WTC11 (cell line): Measurements from ENCODE around the gene LINS1. TPM values are rescaled to one million over a fixed set of nuclear protein-coding genes. Genes with fewer than 3 reads are reported as not detected.

Experiments
- ATAC-seq: fragments of 200-7000 bp; cut with Tn5 transposase; 2 replicates; pipeline ENCODE4 v1.10.0; 2021; ENCODE audit warnings: mild to moderate bottlenecking, moderate library complexity
- CTCF ChIA-PET: fragments of 300-600 bp; sonication (Branson Sonifier 250); formaldehyde crosslinking; loops from one replicate; lab custom pipeline; 2021; ENCODE audit warnings: antibody characterized with exemption; lab: Charles Lee
- POLR2A ChIA-PET: fragments of 350-600 bp; sonication (Branson Sonifier 250); formaldehyde crosslinking; loops from one replicate; lab custom pipeline; 2021; ENCODE audit warnings: antibody characterized with exemption; lab: Charles Lee
- DNase-seq: peaks from one replicate; pipeline ENCODE4 v3.0.0; 2021; ENCODE audit warnings: low spot score
- H3K27ac Mint-ChIP-seq: 2 replicates; pipeline ENCODE4 v1.8.0; 2021; ENCODE audit warnings: mixed read lengths
- H3K27me3 Mint-ChIP-seq: 2 replicates; pipeline ENCODE4 v1.8.0; 2021; ENCODE audit warnings: low read depth, mild to moderate bottlenecking, moderate library complexity, mixed read lengths
- H3K36me3 Mint-ChIP-seq: 2 replicates; pipeline ENCODE4 v1.8.0; 2021; ENCODE audit warnings: mixed read lengths
- H3K4me1 Mint-ChIP-seq: 2 replicates; pipeline ENCODE4 v1.8.0; 2022; ENCODE audit warnings: mixed read lengths
- H3K4me3 Mint-ChIP-seq: 2 replicates; pipeline ENCODE4 v1.8.0; 2021; ENCODE audit warnings: mild to moderate bottlenecking, moderate library complexity, mixed read lengths
- H3K9me3 Mint-ChIP-seq: 2 replicates; pipeline ENCODE4 v1.8.0; 2021; ENCODE audit warnings: mixed read lengths
- ATF3 ChIP-seq: sonication (generic); formaldehyde crosslinking; conservative IDR thresholded peaks from 2 replicates; pipeline ENCODE4 v1.8.1; 2022; ENCODE audit warnings: mild to moderate bottlenecking, missing genetic modification reagents
- ATF6 ChIP-seq: sonication (generic); formaldehyde crosslinking; IDR thresholded peaks from 2 replicates; pipeline ENCODE4 v1.8.1; 2023; ENCODE audit warnings: mild to moderate bottlenecking, missing genetic modification reagents
- CDX4 ChIP-seq: fragments of 250-450 bp; sonication (Bioruptor Pico); IDR thresholded peaks from 2 replicates; pipeline ENCODE4 v1.9.0; 2021; ENCODE audit warnings: moderate library complexity, mild to moderate bottlenecking, inconsistent platforms, borderline replicate concordance
- E2F1 ChIP-seq: sonication (generic); formaldehyde crosslinking; IDR thresholded peaks from 2 replicates; pipeline ENCODE4 v1.8.0; 2022; ENCODE audit warnings: mild to moderate bottlenecking, missing genetic modification reagents
- ELF4 ChIP-seq: sonication (generic); formaldehyde crosslinking; IDR thresholded peaks from 2 replicates; pipeline ENCODE4 v1.8.1; 2022; ENCODE audit warnings: low read depth, mild to moderate bottlenecking, moderate library complexity, missing genetic modification reagents
- FOXP4 ChIP-seq: sonication (generic); formaldehyde crosslinking; IDR thresholded peaks from 2 replicates; pipeline ENCODE4 v1.8.0; 2022; ENCODE audit warnings: mild to moderate bottlenecking, missing genetic modification reagents
- NFYB ChIP-seq: sonication (generic); formaldehyde crosslinking; conservative IDR thresholded peaks from 2 replicates; pipeline ENCODE4 v1.8.0; 2022; ENCODE audit warnings: low read depth, missing genetic modification reagents
- NR2C2 ChIP-seq: sonication (generic); formaldehyde crosslinking; IDR thresholded peaks from 2 replicates; pipeline ENCODE4 v1.8.0; 2022; ENCODE audit warnings: mild to moderate bottlenecking, missing genetic modification reagents
- NR3C1 ChIP-seq: sonication (generic); formaldehyde crosslinking; conservative IDR thresholded peaks from 2 replicates; pipeline ENCODE4 v1.8.1; 2023; ENCODE audit warnings: low read depth, mild to moderate bottlenecking, missing genetic modification reagents
- PREB ChIP-seq: sonication (generic); formaldehyde crosslinking; IDR thresholded peaks from 2 replicates; pipeline ENCODE4 v1.8.1; 2022; ENCODE audit warnings: mild to moderate bottlenecking, missing genetic modification reagents, moderate library complexity, borderline replicate concordance
- TP53 ChIP-seq: sonication (generic); formaldehyde crosslinking; IDR thresholded peaks from 2 replicates; pipeline ENCODE4 v1.8.1; 2023; ENCODE audit warnings: mild to moderate bottlenecking, missing genetic modification reagents
- USF1 ChIP-seq: sonication (generic); formaldehyde crosslinking; IDR thresholded peaks from 2 replicates; pipeline ENCODE4 v1.8.0; 2022; ENCODE audit warnings: mild to moderate bottlenecking, missing genetic modification reagents
- USF2 ChIP-seq: sonication (generic); formaldehyde crosslinking; IDR thresholded peaks from 2 replicates; pipeline ENCODE4 v1.8.1; 2023; ENCODE audit warnings: mild to moderate bottlenecking, missing genetic modification reagents, moderate library complexity
- ZBTB43 ChIP-seq: sonication (generic); formaldehyde crosslinking; IDR thresholded peaks from 2 replicates; pipeline ENCODE4 v1.8.1; 2023; ENCODE audit warnings: mild to moderate bottlenecking, missing genetic modification reagents
- ZNF232 ChIP-seq: sonication (generic); formaldehyde crosslinking; IDR thresholded peaks from 2 replicates; pipeline ENCODE4 v1.8.0; 2022; ENCODE audit warnings: mild to moderate bottlenecking, missing genetic modification reagents
- ZNF423 ChIP-seq: fragments of 250-450 bp; sonication (Bioruptor Pico); IDR thresholded peaks from 2 replicates; pipeline ENCODE4 v2.1.2; 2022; ENCODE audit warnings: mild to moderate bottlenecking, moderate library complexity
- ZNF512 ChIP-seq: sonication (generic); formaldehyde crosslinking; IDR thresholded peaks from 2 replicates; pipeline ENCODE4 v1.8.1; 2022; ENCODE audit warnings: missing genetic modification reagents, borderline replicate concordance
- ZNF671 ChIP-seq: fragments of 250-450 bp; sonication (Bioruptor Pico); IDR thresholded peaks from 2 replicates; pipeline ENCODE4 v1.8.0; 2021; ENCODE audit warnings: mild to moderate bottlenecking
- total RNA-seq: library from RNA; stranded (reverse); gene quantifications from 3 replicates; pipeline ENCODE4 v1.2.3, GENCODE V29; 2021

Gene LINS1
- total RNA-seq, 1 experiment from 2014 or later = 10.4 TPM

- TF ChIP-seq USF2 (CRISPR knock-in tag) (no peak), ZNF423 (no peak), ZNF671 (CRISPR knock-in tag) (no peak), PREB (CRISPR knock-in tag) (no peak), USF1 (no peak)
These were observed 12.4 kb upstream of the LINS1 start (continued) for GRCh38 chr15:100614336-100614735.

- CTCF ChIA-PET = no interaction called here
- no peak overlapping the region for H3K27ac Mint-ChIP-seq
- DNase-seq = no peak
- H3K27me3 Mint-ChIP-seq = no peaks in the 10 kb centered on the region
- peaks cover 16% of the 10 kb centered on the region for H3K36me3 Mint-ChIP-seq
- no peaks in the 10 kb centered on the region for H3K4me1 Mint-ChIP-seq
- POLR2A ChIA-PET = no interaction called here
- H3K9me3 Mint-ChIP-seq = no peaks in the 10 kb centered on the region
- TF ChIP-seq NR2C2 = no peak
- no peak for TF ChIP-seq ATF3 (CRISPR knock-in tag)
- TF ChIP-seq ZNF671 (CRISPR knock-in tag) = no peak
- no peak for TF ChIP-seq CDX4 (CRISPR knock-in tag)
- TF ChIP-seq TP53 (CRISPR knock-in tag) = no peak
- TF ChIP-seq NFYB (CRISPR knock-in tag) = no peak
- TF ChIP-seq NR3C1 (CRISPR knock-in tag) = no peak
- no peak for TF ChIP-seq FOXP4 (CRISPR knock-in tag)
- no peak for TF ChIP-seq ELF4 (CRISPR knock-in tag)
- TF ChIP-seq ATF6 (CRISPR knock-in tag) = no peak
- no peak for TF ChIP-seq ZNF232 (CRISPR knock-in tag)
- no peak for TF ChIP-seq E2F1 (CRISPR knock-in tag)
- TF ChIP-seq ZBTB43 (CRISPR knock-in tag) = no peak
- TF ChIP-seq ZNF512 = no peak
- H3K4me3 Mint-ChIP-seq = no peak overlapping the region
- ATAC-seq = no peak
These were observed 11.2 kb upstream of the LINS1 start for GRCh38 chr15:100613208-100613607.
